Fibroblast of the aortic adventitia (primary cell): ENCODE measurements around the gene PDE11A. TPM values are rescaled to one million over a fixed set of nuclear protein-coding genes. Genes with fewer than 3 reads are reported as not detected.

Experiments
- DNase-seq: peaks from one replicate; pipeline ENCODE4 v3.0.0-alpha.2; 2010; ENCODE audit warnings: low read depth
- H3K4me3 ChIP-seq: 2 replicates; pipeline ENCODE4 v1.5.1; 2011; ENCODE audit warnings: low read depth, mild to moderate bottlenecking, control low read depth, low read length, moderate library complexity
- total RNA-seq: library from RNA; depleted of rRNA; stranded (reverse); fragments of >200 nt; gene quantifications from 2 replicates; pipeline ENCODE4 v1.2.3, GENCODE V29; 2012; ENCODE audit warnings: low replicate concordance
- TF ChIP-seq, protein P1 (sequence below): IDR thresholded peaks from 2 replicates; pipeline ENCODE4 v1.5.1; 2011; ENCODE audit warnings: mild to moderate bottlenecking, low read length, control low read depth, inconsistent platforms; ENCODE audit not compliant: insufficient read depth

The PDE11A gene
- total RNA-seq, 1 donor = not detected

GRCh38 chr2:177730792-177731191 is 341.8 kb downstream of the PDE11A start:
- TF ChIP-seq, protein P1, sequence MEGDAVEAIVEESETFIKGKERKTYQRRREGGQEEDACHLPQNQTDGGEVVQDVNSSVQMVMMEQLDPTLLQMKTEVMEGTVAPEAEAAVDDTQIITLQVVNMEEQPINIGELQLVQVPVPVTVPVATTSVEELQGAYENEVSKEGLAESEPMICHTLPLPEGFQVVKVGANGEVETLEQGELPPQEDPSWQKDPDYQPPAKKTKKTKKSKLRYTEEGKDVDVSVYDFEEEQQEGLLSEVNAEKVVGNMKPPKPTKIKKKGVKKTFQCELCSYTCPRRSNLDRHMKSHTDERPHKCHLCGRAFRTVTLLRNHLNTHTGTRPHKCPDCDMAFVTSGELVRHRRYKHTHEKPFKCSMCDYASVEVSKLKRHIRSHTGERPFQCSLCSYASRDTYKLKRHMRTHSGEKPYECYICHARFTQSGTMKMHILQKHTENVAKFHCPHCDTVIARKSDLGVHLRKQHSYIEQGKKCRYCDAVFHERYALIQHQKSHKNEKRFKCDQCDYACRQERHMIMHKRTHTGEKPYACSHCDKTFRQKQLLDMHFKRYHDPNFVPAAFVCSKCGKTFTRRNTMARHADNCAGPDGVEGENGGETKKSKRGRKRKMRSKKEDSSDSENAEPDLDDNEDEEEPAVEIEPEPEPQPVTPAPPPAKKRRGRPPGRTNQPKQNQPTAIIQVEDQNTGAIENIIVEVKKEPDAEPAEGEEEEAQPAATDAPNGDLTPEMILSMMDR = no peak
- no peak for DNase-seq
- H3K4me3 ChIP-seq = no peak overlapping the region

DNA sequence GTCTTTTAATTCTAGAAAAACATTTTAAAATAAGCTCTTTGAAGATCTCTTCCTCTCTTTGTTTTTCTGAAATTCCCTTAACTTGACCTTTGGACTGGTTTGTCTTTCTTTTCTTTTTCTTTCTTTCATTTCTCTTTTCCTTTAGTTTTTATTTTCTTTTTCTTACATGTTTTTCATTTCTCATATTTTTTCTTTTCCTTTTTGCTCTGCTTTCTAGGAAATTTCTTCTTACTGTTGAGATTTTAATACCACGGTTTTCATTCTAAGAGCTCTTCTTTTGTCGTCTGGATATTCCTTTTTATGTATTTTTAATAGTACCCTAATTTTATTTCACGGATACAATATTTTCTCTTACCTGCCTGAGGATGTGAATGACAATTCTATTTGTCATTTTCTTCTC is 342.2 kb downstream of the PDE11A start:
- TF ChIP-seq, protein P1 = no peak
- DNase-seq = no peak
- no peak overlapping the region for H3K4me3 ChIP-seq

DNA sequence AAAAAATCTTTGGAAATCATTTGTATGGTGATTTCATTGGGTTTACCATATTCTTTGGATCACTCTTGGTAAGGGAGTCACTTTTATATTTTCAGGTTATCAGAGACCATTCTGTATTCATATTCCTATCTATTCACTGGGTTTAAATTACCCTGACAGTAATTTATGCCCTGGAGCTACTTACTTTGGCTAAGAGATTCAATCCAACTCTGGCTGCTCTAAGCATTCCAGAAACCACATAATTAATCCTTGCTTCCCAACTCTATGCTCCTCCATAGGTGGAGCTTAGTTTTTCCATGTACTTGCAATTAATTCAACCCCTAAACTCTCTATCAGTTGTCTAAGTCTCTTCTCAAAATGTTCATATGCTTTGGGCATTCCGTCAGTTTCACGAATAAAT is 343.7 kb downstream of the PDE11A start:
- DNase-seq = no peak
- TF ChIP-seq, protein P1 = no peak
- H3K4me3 ChIP-seq = no peak overlapping the region

- DNase-seq = no peak
- no peak overlapping the region for H3K4me3 ChIP-seq
- TF ChIP-seq, protein P1 = no peak
These were observed 344.2 kb downstream of the PDE11A start for GRCh38 chr2:177728399-177728765.

- H3K4me3 ChIP-seq = no peak overlapping the region
- TF ChIP-seq, protein P1 = no peak
- no peak for DNase-seq
These were observed 344.8 kb downstream of the PDE11A start for GRCh38 chr2:177727577-177728398.

- DNase-seq = peak; percentile 40
- TF ChIP-seq, protein P1 = no peak
- no peak overlapping the region for H3K4me3 ChIP-seq
These were observed 345.6 kb downstream of the PDE11A start for GRCh38 chr2:177726931-177727348.
